Measurements from ENCODE around the gene CYP4V2.

Gene CYP4V2

DNA sequence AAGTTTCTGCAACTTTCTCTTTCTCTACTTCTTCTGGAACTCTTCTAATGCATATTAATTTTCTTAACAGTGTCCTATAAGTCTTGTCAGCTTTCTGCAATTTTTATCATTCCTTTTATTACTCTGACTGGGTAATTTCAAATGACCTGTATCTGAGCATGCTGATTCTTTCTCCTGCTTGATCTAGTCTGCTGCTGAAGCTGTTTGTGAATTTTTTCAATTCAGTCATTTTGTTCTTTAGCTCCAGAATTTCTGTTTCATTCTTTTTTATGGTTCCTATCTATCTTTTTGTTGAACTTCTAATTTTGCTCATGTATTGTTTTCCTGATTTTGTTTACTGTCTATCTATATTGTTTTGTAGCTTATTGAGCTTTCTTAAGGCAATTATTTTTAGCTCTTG, 34.5 kb downstream of the CYP4V2 start:
- no peaks in the 10 kb centered on the region for H3K79me2 ChIP-seq (ENCODE audit: insufficient read depth, low read depth)
- no peak overlapping the region for H2AFZ ChIP-seq (ENCODE audit: low read depth)
- no peak overlapping the region for H3K9ac ChIP-seq
- H3K4me3 ChIP-seq (IDR thresholded peaks at IDR 0.05; ENCODE audit: insufficient read depth, low read depth, low read length) = no peak overlapping the region
- H3K36me3 ChIP-seq (ENCODE audit: insufficient read depth) = no peaks in the 10 kb centered on the region
- H3K4me1 ChIP-seq (ENCODE audit: low read depth, poor library complexity, severe bottlenecking) = no peaks in the 10 kb centered on the region
- H3K27ac ChIP-seq = no peak overlapping the region
- no peaks in the 10 kb centered on the region for H4K20me1 ChIP-seq (ENCODE audit: insufficient read depth)
- no peaks in the 10 kb centered on the region for H3K27me3 ChIP-seq (ENCODE audit: insufficient read depth, low read depth)
- TF ChIP-seq, protein P1, sequence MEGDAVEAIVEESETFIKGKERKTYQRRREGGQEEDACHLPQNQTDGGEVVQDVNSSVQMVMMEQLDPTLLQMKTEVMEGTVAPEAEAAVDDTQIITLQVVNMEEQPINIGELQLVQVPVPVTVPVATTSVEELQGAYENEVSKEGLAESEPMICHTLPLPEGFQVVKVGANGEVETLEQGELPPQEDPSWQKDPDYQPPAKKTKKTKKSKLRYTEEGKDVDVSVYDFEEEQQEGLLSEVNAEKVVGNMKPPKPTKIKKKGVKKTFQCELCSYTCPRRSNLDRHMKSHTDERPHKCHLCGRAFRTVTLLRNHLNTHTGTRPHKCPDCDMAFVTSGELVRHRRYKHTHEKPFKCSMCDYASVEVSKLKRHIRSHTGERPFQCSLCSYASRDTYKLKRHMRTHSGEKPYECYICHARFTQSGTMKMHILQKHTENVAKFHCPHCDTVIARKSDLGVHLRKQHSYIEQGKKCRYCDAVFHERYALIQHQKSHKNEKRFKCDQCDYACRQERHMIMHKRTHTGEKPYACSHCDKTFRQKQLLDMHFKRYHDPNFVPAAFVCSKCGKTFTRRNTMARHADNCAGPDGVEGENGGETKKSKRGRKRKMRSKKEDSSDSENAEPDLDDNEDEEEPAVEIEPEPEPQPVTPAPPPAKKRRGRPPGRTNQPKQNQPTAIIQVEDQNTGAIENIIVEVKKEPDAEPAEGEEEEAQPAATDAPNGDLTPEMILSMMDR (conservative IDR thresholded peaks at IDR 0.05; ENCODE audit: low read depth, low read length) = no peak
- H3K4me2 ChIP-seq = no peak overlapping the region

DNA sequence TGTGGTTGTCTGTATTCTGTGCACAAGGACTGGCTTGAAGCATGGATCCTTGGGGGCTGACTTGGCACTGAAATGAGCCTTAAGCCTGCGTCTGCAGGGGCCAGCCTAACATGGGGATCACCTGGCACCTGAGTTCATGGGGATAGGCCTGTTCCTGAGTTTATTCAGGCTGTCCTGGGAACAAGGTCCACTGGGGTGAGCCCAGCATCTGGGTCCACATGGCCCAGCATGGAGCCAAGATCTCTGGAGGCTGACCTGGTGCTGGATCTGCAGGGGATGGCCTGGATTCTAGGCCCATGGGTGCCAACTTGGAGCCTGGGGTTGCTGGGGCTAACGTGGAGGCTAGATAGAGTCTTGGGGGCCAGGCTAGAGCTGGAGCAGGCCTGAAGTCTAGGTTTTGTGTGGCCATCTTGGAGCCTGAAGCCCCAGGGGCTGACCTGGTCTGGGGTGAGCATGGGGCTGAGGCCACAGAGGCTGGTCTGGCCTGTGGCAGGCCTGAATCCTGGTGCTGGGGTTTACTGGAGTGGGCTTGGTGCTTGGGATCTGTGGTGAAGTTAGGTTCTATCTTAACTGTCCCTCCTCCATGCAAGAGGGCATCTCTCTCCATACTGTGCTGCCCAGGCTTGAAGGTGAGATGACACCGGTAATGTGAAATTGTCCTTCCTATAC, 35.3 kb downstream of the CYP4V2 start:
- TF ChIP-seq, protein P1 (conservative IDR thresholded peaks at IDR 0.05; ENCODE audit: low read depth, low read length) = no peak
- Histone ChIP-seq H3K36me3 (ENCODE audit: insufficient read depth) (no peaks in the 10 kb centered on the region), H3K27ac (no peak overlapping the region), H3K4me1 (ENCODE audit: low read depth, poor library complexity, severe bottlenecking) (no peaks in the 10 kb centered on the region), H2AFZ (ENCODE audit: low read depth) (no peak overlapping the region), H3K79me2 (ENCODE audit: insufficient read depth, low read depth) (no peaks in the 10 kb centered on the region), H3K4me3 (IDR thresholded peaks at IDR 0.05; ENCODE audit: insufficient read depth, low read depth, low read length) (no peak overlapping the region), H3K9ac (no peak overlapping the region), H3K27me3 (ENCODE audit: insufficient read depth, low read depth) (no peaks in the 10 kb centered on the region), H3K4me2 (no peak overlapping the region), H4K20me1 (ENCODE audit: insufficient read depth) (no peaks in the 10 kb centered on the region)

DNA sequence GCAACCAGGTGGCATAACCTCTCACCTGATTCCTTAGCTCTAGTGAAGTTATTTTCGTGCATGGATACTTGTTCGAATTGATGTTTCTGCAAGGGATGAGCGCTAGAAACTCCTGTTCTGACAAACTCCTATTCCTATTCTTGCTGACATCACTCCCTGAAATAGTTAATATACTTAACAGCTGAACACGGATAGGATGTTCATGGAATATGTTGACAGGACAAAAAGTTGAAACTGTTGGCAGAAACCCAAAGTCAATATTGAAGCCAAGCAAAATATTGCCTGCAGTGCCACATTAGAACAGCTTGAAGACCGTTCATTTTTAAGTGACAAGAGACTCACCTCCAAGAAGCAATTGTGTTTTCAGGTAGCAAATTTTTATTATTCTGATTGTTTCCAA, 35.9 kb downstream of the CYP4V2 start, which contains the start of gene KLKB1:
TSS of gene KLKB1 (plus strand) at position 287 of the 400 bp plus-strand sequence. CDS start 689 bp downstream, outside the sequence.
- H3K36me3 ChIP-seq (ENCODE audit: insufficient read depth) = no peaks in the 10 kb centered on the region
- no peak within 1 kb of the TSS for H3K4me2 ChIP-seq
- no peaks in the 10 kb centered on the region for H3K27me3 ChIP-seq (ENCODE audit: insufficient read depth, low read depth)
- H3K4me3 ChIP-seq (IDR thresholded peaks at IDR 0.05; ENCODE audit: insufficient read depth, low read depth, low read length) = no peak within 1 kb of the TSS
- H3K79me2 ChIP-seq (ENCODE audit: insufficient read depth, low read depth) = no peaks in the 10 kb centered on the region
- H3K27ac ChIP-seq = no peak within 1 kb of the TSS
- TF ChIP-seq, protein P1 (conservative IDR thresholded peaks at IDR 0.05; ENCODE audit: low read depth, low read length) = no peak
- no peaks in the 10 kb centered on the region for H3K4me1 ChIP-seq (ENCODE audit: low read depth, poor library complexity, severe bottlenecking)
- H4K20me1 ChIP-seq (ENCODE audit: insufficient read depth) = no peaks in the 10 kb centered on the region
- no peak within 1 kb of the TSS for H2AFZ ChIP-seq (ENCODE audit: low read depth)
- H3K9ac ChIP-seq = no peak within 1 kb of the TSS

DNA sequence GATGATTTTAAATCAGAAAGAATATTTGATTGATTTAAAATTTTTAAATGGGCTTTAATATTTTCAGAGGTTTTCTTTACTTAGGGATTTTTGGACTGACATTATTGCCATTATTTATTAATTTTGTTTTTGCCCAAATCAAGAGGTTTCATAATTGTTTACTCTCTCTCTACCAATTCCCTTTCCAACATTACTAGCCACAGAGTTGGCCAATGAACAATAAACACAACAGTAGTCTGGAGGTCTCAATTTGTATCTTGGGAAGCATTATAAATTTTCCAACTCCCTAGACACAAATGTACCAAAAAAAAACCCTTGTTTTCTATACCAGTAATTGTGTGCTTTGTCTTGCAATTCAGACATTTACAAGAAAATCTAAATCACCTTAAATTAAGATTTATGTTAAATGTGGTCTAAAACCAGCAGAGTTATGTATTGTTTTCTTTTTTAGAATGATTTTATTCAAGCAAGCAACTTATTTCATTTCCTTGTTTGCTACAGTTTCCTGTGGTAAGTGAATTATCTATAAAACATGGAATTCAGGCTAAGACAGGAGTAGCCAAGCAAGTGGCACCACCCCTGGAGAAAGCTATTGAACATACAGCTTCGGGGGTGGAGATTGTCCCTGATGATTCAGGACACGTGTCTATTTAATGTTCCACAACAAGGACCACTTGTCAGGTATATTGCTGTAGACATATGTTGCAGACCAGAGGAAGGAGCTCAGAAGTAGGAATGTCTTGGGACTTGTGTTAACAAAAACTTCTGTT, 36.6 kb downstream of the CYP4V2 start:
- Histone ChIP-seq H3K79me2 (ENCODE audit: insufficient read depth, low read depth) (no peaks in the 10 kb centered on the region), H2AFZ (ENCODE audit: low read depth) (no peak overlapping the region), H3K9ac (no peak overlapping the region), H3K4me3 (IDR thresholded peaks at IDR 0.05; ENCODE audit: insufficient read depth, low read depth, low read length) (no peak overlapping the region), H3K4me2 (no peak overlapping the region), H3K4me1 (ENCODE audit: low read depth, poor library complexity, severe bottlenecking) (no peaks in the 10 kb centered on the region), H4K20me1 (ENCODE audit: insufficient read depth) (no peaks in the 10 kb centered on the region), H3K36me3 (ENCODE audit: insufficient read depth) (no peaks in the 10 kb centered on the region), H3K27me3 (ENCODE audit: insufficient read depth, low read depth) (no peaks in the 10 kb centered on the region), H3K27ac (no peak overlapping the region)
- TF ChIP-seq, protein P1 (conservative IDR thresholded peaks at IDR 0.05; ENCODE audit: low read depth, low read length) = no peak

Data from KMS-11 (cell line).